ENCODE results near the gene MAGI2. TPM values are rescaled to one million over a fixed set of nuclear protein-coding genes. Genes with fewer than 3 reads are reported as not detected.
A peak's percentile ranks its signal among the peaks of the same experiment; 100 is the strongest.

Gene MAGI2
- total and polyA plus RNA-seq, 2 experiments from 2014 or later = 16.8 to 24.7 TPM

- Histone ChIP-seq H3K9me3 (ENCODE audit: low read depth) (no peaks in the 10 kb centered on the region), H3K36me3 (no peaks in the 10 kb centered on the region), H3K4me3 (no peak overlapping the region), H3K4me1 (ENCODE audit: low read depth) (no peaks in the 10 kb centered on the region), H3K27me3 (no peaks in the 10 kb centered on the region), H3K27ac (no peak overlapping the region)
- TF ChIP-seq CTCF (IDR thresholded peaks at IDR 0.05; ENCODE audit: low read depth, low read length) = peak; percentile 81
- peak; percentile 61 to 80 for DNase-seq (ENCODE audit: low read depth in 1 of 2, low spot score in 1 of 2)
Measured at GRCh38 chr7:79298145-79298760, 155.2 kb downstream of the MAGI2 start.

GRCh38 chr7:79296553-79297320 lies 156.7 kb downstream of the MAGI2 start:
- no peaks in the 10 kb centered on the region for H3K27me3 ChIP-seq
- no peak for TF ChIP-seq CTCF (IDR thresholded peaks at IDR 0.05; ENCODE audit: low read depth, low read length)
- H3K4me1 ChIP-seq (ENCODE audit: low read depth) = no peaks in the 10 kb centered on the region
- no peak overlapping the region for H3K27ac ChIP-seq
- no peaks in the 10 kb centered on the region for H3K9me3 ChIP-seq (ENCODE audit: low read depth)
- DNase-seq (ENCODE audit: low read depth in 1 of 2, low spot score in 1 of 2) = no peak
- no peaks in the 10 kb centered on the region for H3K36me3 ChIP-seq
- no peak overlapping the region for H3K4me3 ChIP-seq

GRCh38 chr7:79293655-79294142 lies 159.8 kb downstream of the MAGI2 start:
- no peak overlapping the region for H3K27ac ChIP-seq
- no peaks in the 10 kb centered on the region for H3K27me3 ChIP-seq
- no peaks in the 10 kb centered on the region for H3K9me3 ChIP-seq (ENCODE audit: low read depth)
- H3K36me3 ChIP-seq = no peaks in the 10 kb centered on the region
- peak in 1 of 2 donors; percentile 6 for DNase-seq (ENCODE audit: low read depth in 1 of 2, low spot score in 1 of 2)
- no peak for TF ChIP-seq CTCF (IDR thresholded peaks at IDR 0.05; ENCODE audit: low read depth, low read length)
- H3K4me3 ChIP-seq = no peak overlapping the region
- no peaks in the 10 kb centered on the region for H3K4me1 ChIP-seq (ENCODE audit: low read depth)

GRCh38 chr7:79292834-79293233 lies 160.6 kb downstream of the MAGI2 start:
- no peak for DNase-seq (ENCODE audit: low read depth in 1 of 2, low spot score in 1 of 2)
- H3K36me3 ChIP-seq = no peaks in the 10 kb centered on the region
- no peaks in the 10 kb centered on the region for H3K27me3 ChIP-seq
- no peaks in the 10 kb centered on the region for H3K4me1 ChIP-seq (ENCODE audit: low read depth)
- TF ChIP-seq CTCF (IDR thresholded peaks at IDR 0.05; ENCODE audit: low read depth, low read length) = no peak
- H3K27ac ChIP-seq = no peak overlapping the region
- no peaks in the 10 kb centered on the region for H3K9me3 ChIP-seq (ENCODE audit: low read depth)
- no peak overlapping the region for H3K4me3 ChIP-seq

- no peak overlapping the region for H3K27ac ChIP-seq
- H3K36me3 ChIP-seq = no peaks in the 10 kb centered on the region
- no peaks in the 10 kb centered on the region for H3K9me3 ChIP-seq (ENCODE audit: low read depth)
- no peak for DNase-seq (ENCODE audit: low read depth in 1 of 2, low spot score in 1 of 2)
- no peak overlapping the region for H3K4me3 ChIP-seq
- H3K27me3 ChIP-seq = no peaks in the 10 kb centered on the region
- TF ChIP-seq CTCF (IDR thresholded peaks at IDR 0.05; ENCODE audit: low read depth, low read length) = no peak
- no peaks in the 10 kb centered on the region for H3K4me1 ChIP-seq (ENCODE audit: low read depth)
Measured at GRCh38 chr7:79291498-79291865, 162.0 kb downstream of the MAGI2 start.

Measured in cardiac muscle cell (in vitro differentiated cells and primary cell).